HG02588 (cell line): ENCODE data around the gene CEP170B.
"Not testable (repeated sequence)": the region's sequence is repeated elsewhere in the genome, so short reads cannot be mapped to it uniquely, and the experiment has no call there.

Experiments used
- ATAC-seq: cut with Tn5 transposase; IDR thresholded peaks from one replicate; pipeline ENCODE4 v1.9.1; 2021; ENCODE audit warnings: mild to moderate bottlenecking, moderate library complexity; ENCODE audit not compliant: unreplicated experiment

CEP170B gene

DNA sequence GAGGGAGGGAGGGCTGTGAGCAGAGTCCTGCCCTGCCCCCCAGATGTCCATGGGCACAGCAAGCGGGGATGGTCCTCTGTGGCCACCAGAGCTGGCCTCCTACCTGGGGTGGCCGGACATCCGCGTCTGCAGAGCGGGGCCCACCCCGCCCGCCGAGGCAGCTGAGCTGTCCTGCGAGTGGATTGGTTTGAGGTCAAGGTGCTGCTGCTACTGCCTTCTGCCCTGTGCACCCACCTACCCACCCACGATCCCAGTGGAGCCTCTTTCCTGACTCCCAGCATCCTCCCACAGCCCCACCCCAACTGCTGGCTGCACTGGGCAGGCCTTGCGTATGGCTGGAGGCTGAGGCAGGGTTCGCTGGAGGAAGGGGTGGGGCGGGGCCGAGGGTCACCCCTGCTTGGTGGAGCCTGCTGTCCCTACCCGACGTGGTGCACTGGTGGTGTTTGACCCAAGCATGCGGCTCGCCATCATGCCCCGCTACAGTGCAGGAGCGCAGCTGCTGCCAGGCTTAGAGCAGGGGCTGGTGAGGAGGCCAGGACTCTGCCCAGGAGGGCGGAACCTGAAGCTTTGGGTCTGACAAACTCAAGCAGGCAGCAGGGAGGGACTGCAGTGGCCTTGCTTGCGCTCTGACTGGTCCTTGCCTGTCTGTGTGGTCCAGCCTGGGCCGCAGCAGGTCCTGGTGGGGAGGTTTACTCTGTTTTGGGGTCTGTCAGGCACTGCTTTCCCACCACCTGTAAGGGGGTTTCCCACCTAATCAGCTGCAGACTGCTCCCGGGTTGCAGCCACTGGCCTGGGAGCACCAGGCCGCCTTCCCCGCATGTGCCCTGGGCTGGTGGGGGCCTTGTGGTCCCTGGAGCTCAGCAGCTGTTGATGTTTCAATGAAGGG is 23.7 kb downstream of the CEP170B start:
- no peak for ATAC-seq

DNA sequence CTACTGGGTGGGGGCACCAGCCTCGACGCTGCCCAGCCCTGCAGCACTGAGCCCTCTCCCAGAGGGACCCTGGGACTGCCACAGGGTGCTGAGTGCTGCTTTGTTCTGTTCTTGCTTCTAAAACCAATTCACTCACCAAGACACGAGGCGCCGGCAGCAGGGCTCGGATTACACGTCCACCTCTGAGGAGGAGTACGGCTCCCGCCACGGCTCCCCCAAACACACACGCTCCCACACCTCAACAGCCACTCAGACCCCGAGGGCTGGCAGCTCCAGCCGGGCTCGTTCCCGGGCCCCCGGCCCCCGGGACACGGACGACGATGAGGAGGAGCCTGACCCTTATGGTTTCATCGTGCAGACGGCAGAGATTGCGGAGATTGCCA is 24.3 kb downstream of the CEP170B start:
- no peak for ATAC-seq

DNA sequence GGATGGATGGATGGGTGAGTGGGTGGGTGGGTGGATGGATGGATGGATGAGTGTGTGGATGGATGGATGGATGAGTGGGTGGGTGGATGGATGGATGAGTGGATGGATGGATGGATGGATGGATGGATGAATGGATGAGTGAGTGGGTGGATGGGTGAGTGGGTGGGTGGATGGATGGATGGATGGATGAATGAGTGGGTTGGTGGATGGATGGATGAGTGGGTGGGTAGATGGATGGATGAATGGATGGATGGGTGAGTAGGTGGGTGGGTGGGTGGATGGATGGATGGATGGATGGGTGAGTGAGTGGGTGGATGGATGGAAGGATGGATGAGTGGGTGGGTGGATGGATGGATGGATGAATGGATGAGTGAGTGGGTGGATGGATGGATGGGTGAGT is 25.2 kb downstream of the CEP170B start:
- ATAC-seq = not testable (repeated sequence)

DNA sequence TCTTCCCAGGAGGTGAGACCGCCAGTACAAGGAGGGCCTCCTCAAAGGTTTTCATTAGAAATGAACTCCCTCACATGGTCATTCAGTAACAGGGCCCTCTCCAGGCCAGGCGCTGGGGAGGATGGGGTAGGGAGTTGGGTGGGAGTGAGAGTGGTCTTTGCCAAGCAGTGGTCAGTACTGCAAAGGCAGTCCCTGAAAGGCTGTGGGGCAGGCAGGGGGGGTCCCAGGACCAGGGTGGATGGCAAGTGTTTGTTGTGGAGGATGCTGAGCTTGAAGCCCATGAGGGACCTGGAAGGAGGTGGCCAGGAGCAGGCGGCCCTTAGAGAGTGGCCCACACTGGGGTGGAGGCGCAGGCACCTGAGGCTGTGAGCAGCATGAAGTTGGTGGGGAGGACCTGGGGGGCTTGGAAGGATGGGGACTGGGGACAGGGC is 26.1 kb downstream of the CEP170B start:
- no peak for ATAC-seq

DNA sequence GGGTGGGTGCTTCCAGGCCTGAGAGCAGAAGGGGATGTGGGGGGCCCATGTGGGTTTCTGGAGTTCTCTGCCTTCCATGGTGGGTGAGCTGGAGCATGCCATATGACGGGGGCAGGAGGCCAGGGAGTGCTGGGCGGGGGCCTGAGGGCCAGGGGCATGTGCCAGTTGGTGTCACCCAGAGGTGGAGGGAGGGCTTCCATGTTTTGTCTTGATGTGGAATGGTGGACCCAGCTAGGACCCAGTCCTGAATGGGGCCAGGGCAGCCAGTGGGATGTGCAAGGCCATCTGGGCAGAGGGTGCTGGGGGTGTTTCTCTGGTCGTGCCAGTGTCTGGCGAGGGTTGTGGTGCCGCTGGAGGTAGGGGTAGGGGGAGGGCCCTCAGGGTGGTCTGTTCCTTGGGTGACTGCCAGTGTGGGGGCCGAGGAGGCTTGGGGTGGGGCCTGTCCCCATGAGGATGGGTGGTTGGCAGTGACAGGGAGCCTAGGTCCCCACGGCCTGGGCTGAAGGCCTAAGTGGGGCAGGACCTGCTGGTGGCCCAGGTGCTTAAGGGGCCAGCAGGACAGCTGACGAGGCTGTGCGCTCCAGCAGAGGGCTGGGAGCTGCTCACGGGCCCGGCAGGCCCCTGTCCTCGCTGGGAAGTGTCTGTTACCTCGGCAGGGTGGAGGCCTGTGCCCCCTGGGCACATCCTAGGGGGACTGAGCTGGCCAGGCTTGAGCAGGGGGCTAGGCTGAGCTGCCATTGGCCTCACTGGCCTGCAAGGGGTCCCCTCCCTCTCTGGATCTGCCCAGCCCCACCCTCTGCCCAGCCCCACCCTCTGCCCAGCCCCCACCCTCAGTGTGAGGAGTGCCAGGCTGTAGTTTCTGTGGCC is 26.8 kb downstream of the CEP170B start:
- ATAC-seq = no peak

DNA sequence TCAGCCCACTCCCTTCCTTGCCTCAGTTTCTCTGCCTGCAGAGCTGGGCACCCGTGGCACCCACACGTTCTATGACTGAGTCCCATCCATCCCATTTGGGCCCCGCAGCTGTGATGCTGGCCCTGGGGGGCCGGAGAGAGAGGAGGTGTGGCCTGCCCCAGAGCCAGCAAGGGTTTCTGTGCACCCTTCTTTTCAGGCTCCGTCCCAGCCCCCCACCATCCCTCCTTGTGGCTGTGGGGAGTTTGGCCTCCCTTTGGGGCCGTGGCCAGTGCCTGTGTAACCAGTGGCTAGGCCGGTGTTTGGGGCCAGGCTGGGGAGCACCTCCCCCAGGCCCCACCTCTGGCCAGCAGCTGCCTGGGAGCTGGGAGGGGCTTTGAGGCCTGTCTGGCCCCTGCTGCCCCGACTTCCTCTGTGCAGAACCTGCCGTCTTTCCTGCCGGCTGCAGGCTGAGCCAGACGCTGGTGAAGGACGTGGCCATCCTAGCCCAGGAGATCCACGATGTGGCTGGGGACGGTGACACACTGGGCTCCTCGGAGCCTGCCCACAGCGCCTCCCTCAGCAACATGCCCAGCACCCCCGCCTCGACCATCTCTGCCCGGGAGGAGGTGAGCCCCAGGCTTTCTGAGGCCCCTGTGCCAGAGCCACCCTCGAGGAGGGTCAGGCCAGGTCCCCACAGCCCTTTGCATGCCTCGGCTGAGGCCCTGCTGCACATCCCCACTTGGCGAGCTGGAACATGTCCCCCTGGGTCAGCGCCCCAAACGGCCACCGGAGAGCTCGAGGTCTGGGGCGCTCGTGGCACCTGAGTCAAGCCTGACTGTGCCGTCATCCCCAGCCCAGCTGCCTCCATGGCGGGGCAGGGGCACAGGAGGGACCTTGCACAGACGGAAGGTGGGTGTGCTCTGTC is 27.7 kb downstream of the CEP170B start:
- ATAC-seq = no peak

DNA sequence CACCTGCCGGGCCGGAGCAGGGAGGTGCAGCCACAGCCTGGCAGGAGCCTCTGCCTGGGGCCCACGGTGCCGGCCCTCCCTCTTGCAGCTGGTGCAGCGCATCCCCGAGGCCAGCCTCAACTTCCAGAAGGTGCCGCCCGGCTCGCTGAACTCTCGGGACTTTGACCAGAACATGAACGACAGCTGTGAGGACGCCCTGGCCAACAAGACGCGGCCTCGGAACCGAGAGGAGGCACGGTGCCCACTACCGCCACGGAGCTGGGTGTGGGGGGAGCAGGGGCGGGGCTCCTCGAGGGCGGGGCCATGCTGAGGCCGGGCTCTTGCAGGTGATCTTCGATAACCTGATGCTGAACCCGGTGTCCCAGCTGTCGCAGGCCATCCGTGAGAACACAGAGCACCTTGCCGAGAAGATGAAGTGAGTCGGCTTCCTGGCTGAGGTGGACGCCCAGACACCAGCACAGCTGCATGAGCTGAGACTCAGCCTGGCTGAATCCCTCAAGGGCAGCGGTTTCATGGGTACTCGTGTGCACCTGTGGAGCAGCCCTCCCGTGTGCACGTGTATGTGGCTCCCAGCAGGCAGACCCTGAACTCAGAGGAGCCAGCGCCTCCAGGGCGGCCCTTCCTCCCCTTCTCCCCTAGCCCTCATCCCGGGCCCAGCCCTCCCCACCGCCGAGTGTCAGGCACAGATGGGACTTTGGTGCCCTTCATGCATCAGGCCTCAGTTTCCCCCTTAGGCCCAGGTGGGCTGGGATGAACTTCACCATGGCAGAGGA is 28.6 kb downstream of the CEP170B start:
- ATAC-seq = no peak

DNA sequence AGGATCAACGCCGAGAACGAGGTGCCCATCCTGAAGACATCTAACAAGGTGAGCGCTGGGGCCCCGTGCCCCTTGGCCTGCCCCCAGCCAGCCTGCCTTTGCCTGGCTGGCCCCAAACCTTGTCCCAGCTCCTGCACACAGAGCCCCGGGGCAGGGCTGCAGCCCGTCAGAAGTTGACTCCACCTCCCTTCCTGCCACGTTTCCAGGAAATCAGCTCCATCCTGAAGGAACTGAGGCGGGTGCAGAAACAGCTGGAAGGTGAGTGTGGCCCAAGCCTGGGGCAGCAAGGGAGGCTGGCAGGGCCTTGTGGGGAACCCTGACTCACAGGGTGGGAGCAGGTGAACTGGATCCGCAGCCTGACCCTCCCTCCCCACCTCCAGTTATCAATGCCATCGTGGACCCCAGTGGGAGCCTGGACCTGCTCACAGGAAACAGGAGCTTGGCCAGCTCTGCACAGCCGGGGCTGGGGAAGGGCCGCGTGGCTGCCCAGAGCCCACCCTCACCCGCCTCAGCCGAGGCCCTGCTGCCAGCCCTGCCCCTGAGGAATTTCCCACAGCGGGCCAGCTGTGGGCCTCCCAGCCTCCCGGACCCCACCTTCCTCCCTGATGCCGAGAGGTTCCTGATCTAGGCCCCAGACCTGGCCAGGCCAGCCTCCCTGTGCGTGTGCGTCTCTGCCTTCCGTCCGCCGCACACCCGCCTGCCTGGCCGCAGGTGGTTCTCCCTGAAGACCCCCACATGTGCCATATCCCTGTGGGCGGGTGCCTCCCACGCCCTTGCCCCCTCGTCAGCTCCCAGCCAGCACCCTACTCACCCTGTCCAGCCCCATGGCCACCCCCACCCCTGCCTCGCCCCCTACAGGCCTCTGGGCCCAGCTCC is 29.5 kb downstream of the CEP170B start:
- no peak for ATAC-seq

DNA sequence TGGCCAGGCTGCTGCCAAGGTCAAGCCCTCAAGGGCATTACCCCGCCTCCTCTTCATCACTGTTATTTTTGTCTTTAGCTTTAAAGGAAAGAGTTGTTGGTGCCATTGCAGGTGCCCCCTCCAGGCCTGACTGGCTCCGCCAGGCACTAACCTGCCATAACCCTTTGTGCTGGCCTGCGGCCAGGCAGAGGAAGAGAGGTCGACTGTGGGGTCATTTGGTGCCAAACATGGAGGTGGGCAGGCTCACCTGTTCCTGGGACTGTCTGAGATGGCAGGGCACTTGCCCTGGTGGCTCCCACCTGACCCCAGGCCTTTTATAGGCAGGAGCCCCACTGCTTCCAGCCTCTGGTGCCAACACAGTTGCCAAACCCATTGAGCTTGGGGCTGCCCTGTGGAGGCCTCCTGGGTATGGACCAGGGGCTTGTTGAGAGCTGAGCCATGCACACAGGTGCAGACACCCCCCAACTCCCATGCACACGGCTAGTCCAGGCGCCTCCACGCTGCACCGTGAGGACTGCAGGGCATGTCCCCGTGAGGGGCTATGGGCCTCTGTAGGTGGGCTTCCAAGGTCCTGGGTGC is 30.2 kb downstream of the CEP170B start:
- no peak for ATAC-seq

DNA sequence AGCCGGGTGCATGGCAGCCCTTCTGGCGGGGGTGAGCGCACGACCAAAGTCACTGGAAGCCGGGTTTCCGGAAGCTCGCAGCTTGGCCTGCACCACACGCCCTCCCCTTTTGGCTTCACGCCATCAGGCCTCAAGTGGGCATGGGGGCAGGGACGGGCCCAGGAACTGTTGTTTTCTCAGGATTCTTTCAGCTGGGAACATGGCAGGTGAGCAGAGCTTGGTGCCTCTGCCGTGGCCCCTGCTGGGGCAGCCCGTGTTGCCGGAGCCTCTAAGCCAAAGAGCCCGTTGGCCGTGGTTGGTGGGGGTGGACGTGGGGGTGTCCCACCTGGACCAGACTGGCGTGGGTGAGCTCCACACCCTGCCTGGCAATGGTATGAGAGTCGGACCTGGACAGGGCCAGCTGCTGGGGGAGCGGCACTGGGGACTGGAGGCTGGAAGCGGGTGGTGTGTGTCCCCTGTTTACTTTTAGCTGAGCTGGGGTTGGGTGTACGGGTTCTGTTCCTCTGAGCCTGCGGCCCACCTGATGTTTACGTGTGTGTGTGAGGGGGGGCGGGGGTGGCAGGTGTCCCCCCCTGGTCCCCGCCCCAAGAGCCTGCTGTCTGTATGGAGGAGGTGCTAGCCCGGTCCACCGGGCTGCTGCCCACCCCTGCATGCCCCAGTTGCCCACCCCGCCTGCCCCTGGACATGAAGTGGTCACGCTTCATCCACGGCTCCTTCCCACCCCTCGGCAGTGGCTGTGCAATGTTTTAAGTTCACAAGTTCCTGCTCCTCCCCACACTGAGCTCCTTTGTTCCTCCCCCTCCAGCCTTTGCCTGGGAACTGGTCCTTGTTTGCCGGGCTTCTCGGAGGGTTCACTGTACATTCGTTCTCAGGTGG is 31.0 kb downstream of the CEP170B start:
- no peak for ATAC-seq

DNA sequence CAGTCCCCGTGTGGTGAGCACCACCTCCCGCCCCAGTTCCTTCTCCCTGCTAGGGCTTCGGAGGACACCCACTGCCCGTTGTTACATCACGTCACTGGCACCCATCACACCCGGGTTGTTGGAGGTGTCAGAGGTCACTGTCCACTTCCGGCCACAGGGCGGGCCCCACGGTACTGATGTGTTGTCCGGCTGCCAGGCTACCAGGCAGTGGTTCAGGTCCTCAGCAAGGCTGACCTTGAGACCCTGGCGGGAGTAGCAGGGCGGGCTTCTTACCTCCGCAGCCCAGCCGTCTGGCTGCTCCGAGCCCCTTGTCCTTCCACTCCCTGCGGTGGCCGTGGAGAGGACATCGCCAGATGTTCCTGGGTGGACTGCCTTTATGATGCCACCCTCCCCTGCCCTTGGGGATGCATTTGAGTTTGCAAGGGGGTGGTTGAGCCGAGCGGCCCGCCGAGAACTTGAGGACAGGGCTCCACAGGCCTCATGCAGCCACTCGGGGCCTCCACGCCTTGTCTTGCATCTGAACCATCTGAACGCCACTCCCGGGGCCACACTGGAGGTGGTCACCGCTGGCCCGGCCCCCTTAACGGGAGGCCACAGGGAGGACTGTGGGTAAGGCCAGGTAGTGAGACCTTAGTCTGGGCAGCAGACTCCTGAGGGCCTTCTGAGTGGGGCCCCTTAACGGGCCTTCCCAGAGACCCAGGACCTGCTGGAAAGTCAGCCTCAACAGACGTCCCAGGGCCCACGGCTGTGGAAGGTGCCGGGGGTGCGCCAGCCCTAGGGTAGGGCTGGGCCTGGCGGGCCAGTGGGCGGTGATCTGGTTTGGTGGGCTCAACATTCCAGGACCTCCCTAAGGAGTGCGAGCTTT is 32.5 kb downstream of the CEP170B start:
- no peak for ATAC-seq

DNA sequence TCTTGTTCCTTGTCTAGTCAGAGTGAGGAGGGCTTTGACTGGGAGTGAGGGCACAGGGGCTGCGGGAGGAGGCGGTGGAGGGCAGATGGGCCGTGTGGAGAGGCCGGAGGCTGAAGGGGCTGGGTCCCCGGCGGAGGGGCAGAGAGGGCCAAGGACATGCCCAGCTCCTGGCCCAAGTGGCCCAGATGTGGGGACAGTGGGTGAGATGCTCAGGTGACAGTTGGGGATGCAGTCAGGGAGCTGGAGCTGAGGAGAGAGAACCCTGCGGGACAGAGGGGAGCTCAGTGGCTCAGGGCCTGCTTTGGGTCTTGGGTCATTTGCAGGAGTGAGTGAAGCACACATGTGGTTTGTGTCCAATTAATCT is 33.1 kb downstream of the CEP170B start:
- no peak for ATAC-seq

DNA sequence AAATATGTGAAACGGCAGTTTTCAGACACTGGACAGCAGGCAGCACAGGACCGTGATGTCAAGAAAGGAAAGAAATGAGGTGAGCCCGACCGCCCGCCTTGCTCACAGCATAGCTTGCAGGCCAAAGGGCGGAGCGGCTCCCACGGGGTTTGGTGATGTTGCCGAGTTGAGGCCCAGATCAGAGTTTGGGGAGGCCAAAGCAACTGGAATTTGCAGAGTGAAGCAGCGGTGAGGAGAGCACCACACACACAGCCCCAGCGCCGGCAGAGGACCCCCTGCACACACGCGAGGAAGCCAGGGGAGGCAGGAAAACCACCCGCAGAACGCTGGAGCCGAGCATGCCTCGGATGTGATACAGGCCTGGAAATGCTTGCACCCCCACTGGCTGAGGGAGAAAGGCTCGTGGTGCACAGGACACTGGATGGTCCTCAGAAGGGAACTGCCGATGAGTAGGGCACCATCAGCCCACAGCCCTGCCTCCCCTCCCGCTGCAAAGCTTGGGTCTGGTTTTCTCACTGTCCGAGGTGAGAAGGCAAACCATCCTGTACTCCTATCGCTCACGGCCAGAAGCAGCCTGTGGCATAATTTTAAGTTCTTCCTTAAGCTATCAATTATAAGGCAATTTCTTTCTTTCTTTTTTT is 33.9 kb downstream of the CEP170B start:
- ATAC-seq = no peak

DNA sequence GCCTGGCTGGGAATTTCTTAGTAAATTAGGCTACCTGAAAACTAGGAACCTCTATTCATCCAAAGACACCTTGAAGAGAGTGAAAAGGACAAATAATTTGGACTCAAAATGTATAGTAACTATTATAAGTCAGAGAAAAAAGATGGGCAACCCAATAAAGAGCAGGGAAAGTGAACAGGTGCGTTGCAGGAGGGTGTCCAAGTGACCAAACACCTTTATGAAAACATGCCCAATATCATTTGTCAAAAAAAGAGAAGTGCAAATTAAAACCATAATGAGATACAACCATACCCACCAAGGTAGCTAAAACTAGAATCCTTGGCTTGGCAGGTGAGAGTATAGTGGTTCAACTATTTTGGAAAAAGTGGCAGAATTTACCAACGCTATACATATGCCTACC is 34.7 kb downstream of the CEP170B start:
- ATAC-seq = no peak

DNA sequence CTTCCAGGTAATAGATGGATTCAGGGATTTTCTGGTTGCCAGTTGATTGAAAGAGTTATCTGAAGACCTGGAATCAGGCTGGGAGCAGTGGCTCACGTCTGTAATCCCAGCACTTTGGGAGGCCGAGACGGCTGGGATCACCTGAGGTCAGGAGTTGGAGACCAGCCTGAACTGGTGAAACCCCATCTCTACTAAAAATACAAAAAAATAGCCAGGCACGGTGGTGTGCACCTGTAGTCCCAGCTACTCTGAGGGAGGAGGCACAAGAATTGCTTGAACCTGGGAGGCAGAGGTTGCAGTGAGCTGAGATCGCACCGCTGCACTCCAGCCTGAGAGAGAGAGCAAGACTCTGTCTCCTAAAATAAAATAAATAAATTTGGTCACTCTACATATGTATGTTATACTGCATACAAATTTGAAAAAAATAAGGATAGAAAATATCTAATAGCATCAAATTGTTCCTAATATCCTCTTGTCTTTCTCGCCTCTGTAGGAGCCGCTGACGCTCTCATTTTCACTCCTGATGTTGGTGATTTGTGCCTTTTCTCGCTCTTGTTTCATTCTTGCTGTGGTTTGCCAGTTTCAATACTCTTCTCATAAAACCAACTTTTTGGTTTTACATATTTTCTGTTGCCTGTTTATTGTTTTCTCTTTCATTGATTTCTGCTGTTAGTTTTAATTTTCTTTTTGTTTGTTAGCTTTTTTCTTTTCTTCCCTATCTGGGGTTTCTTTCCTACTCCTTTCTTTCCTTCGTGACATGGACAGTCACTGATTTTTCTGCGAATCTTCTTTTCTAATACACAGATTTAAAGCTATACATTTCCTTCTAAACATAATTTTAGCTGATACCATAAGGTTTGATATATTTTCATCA is 35.8 kb downstream of the CEP170B start:
- no peak for ATAC-seq

DNA sequence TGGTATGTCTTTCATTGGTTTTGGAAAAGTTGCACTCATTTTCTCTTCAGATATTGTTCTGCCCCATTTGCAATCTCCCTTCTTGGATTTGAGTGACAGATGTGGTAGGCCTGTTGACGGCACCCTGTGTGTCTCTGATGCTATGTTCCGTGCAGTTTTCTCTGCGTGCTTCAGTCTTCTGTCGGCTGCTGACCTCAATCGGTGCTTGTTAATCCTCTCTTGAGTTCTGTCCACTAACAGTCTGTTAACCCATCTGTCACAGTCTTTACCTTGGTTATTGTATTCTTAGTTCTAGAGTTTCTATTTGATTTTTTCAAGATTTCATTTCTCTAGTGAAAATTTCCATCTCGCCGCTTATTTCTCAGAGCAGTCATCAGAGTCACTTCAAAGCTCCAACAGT is 38.9 kb downstream of the CEP170B start:
- no peak for ATAC-seq
